Thoracic aorta (tissue), 2 donors: ENCODE results near the gene TCP10L. TPM values are rescaled to one million over a fixed set of nuclear protein-coding genes. Genes with fewer than 3 reads are reported as not detected.
"Not testable (repeated sequence)": the region's sequence is repeated elsewhere in the genome, so short reads cannot be mapped to it uniquely, and the experiment has no call there.

Source experiments
- ATAC-seq: fragments of 150-250 bp; one replicate; pipeline ENCODE4 v1.8.0; 2017; ENCODE audit warnings: low read depth; ENCODE audit not compliant: insufficient number of reproducible peaks, low FRiP score
- DNase-seq: peaks from one replicate; pipeline ENCODE4 v3.0.0-alpha.2; 2020; ENCODE audit warnings: low spot score
- H3K27ac ChIP-seq, 2 donors: fragments of 200-600 bp; sonication (generic); 1 replicate in 1 of 2; 2 replicates in 1 of 2; pipeline ENCODE4 v1.5.1; 2016; ENCODE audit warnings: mild to moderate bottlenecking in 2 of 2, moderate library complexity in 2 of 2
- H3K27me3 ChIP-seq: fragments of 200-600 bp; sonication (generic); replicated peaks from 2 replicates; pipeline ENCODE4 v1.6.0; 2016; ENCODE audit warnings: mild to moderate bottlenecking; ENCODE audit not compliant: insufficient read depth
- H3K36me3 ChIP-seq: fragments of 200-600 bp; sonication (generic); one replicate; pipeline ENCODE4 v1.5.1; 2016
- H3K4me1 ChIP-seq, 2 donors: fragments of 200-600 bp; sonication (generic); 1 replicate in 1 of 2; 2 replicates in 1 of 2; pipeline versions ENCODE4 v1.5.1 to v1.6.0; 2016; ENCODE audit warnings: low read depth in 2 of 2, mild to moderate bottlenecking in 1 of 2; ENCODE audit not compliant: control insufficient read depth in 1 of 2
- H3K4me3 ChIP-seq: fragments of 200-600 bp; sonication (generic); 2 replicates; pipeline ENCODE4 v1.5.1; 2016; ENCODE audit warnings: mild to moderate bottlenecking
- H3K9me3 ChIP-seq: fragments of 200-600 bp; sonication (generic); 2 replicates; pipeline ENCODE4 v1.5.1; 2016
- total RNA-seq, 2 donors: library from RNA; depleted of rRNA; stranded (reverse); fragments of >200 nt; gene quantifications; one replicate each; pipeline versions ENCODE4 v1.1.0 to v1.2.3, GENCODE V29; 2016
- TF ChIP-seq, protein P1 (sequence below): fragments of 200-600 bp; sonication (generic); IDR thresholded peaks from one replicate; pipeline ENCODE4 v1.5.1; 2019; ENCODE audit warnings: antibody characterized with exemption

The TCP10L gene
- total RNA-seq, 2 donors from 2014 or later = 2.8 TPM; not detected in 1

GRCh38 chr21:32612075-32612998 lies 27.0 kb upstream of the TCP10L start, which contains the start of gene CFAP298:
Gene CFAP298, minus strand, starts transcription at chr21:32612377. Its CDS starts 134 bp downstream, at chr21:32612243.
- peaks cover 10% of the 10 kb centered on the region for H3K36me3 ChIP-seq
- peaks cover 7 to 15% of the 10 kb centered on the region in 2 donors for H3K4me1 ChIP-seq
- DNase-seq = peak; percentile 62
- H3K9me3 ChIP-seq = no peaks in the 10 kb centered on the region
- peak within 1 kb of the TSS; percentile 77 to 85 for H3K27ac ChIP-seq
- no peaks in the 10 kb centered on the region for H3K27me3 ChIP-seq
- peak; percentile 88 for ATAC-seq
- TF ChIP-seq, protein P1, sequence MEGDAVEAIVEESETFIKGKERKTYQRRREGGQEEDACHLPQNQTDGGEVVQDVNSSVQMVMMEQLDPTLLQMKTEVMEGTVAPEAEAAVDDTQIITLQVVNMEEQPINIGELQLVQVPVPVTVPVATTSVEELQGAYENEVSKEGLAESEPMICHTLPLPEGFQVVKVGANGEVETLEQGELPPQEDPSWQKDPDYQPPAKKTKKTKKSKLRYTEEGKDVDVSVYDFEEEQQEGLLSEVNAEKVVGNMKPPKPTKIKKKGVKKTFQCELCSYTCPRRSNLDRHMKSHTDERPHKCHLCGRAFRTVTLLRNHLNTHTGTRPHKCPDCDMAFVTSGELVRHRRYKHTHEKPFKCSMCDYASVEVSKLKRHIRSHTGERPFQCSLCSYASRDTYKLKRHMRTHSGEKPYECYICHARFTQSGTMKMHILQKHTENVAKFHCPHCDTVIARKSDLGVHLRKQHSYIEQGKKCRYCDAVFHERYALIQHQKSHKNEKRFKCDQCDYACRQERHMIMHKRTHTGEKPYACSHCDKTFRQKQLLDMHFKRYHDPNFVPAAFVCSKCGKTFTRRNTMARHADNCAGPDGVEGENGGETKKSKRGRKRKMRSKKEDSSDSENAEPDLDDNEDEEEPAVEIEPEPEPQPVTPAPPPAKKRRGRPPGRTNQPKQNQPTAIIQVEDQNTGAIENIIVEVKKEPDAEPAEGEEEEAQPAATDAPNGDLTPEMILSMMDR = no peak
- H3K4me3 ChIP-seq = peak within 1 kb of the TSS; percentile 77

DNA sequence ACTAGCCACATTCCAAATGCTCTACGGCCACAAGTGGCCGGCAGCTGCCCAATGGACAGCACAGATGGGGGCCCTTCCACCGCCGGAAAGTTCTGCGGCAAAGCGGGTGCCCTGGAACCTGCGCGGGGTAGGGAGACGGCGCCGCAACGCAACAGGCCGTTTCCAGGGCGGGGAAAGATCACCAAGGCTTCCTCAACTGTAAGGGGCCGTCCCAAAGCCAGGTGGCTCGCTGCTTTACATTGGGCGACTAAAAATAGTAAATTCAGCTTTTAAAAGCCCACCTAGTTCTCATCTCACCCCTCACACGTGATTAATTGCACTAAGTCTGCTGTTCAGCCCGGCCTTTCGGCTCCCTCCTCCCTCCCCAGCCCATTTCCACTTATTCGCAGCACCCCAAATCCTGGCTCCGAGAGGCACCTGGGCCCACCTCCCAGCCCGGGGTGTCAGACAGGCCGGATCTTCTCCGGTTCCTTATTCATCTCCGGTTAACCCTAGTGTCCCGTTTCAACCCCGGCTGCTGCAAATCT lies 26.2 kb upstream of the TCP10L start:
- Histone ChIP-seq H3K4me3 (peak overlapping the region; percentile 77), H3K4me1 (peaks cover 7 to 15% of the 10 kb centered on the region in 2 donors), H3K27ac (peak overlapping the region; percentile 77 to 85), H3K9me3 (no peaks in the 10 kb centered on the region), H3K36me3 (peaks cover 16% of the 10 kb centered on the region), H3K27me3 (no peaks in the 10 kb centered on the region)
- no peak for DNase-seq
- TF ChIP-seq, protein P1 = no peak
- ATAC-seq = no peak

GRCh38 chr21:32610940-32611339 lies 25.6 kb upstream of the TCP10L start:
- Histone ChIP-seq H3K4me1 (peaks cover 7 to 15% of the 10 kb centered on the region in 2 donors), H3K4me3 (peak overlapping the region; percentile 77), H3K36me3 (peaks cover 21% of the 10 kb centered on the region)
- H3K27ac ChIP-seq, DNase-seq, H3K9me3 ChIP-seq, H3K27me3 ChIP-seq, ATAC-seq: not testable (repeated sequence)

DNA sequence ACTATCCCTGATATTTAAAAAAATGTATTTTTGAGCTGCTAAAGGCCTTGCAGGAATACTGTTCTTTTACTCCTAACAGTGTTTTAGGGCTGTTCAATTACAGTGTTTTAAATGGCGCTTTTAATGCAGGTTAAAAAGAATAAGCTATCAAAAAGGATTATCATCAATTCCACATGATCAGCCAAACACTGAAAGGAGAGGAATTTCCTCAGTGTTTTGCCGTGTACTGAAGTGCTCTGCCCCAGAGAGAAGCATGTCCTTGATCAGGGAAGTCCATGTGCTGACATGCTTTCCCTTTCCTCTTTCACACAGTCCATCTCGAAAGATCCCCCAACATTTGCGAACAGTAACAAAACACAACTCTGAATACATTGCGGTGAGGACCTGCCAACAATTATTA lies 23.5 kb upstream of the TCP10L start:
- Histone ChIP-seq H3K36me3 (peaks cover 39% of the 10 kb centered on the region), H3K4me3 (no peak overlapping the region), H3K9me3 (no peaks in the 10 kb centered on the region), H3K27me3 (no peaks in the 10 kb centered on the region), H3K4me1 (peaks cover 7 to 15% of the 10 kb centered on the region in 2 donors), H3K27ac (no peak overlapping the region)
- TF ChIP-seq, protein P1 = no peak
- DNase-seq (no peak), ATAC-seq (no peak)

DNA sequence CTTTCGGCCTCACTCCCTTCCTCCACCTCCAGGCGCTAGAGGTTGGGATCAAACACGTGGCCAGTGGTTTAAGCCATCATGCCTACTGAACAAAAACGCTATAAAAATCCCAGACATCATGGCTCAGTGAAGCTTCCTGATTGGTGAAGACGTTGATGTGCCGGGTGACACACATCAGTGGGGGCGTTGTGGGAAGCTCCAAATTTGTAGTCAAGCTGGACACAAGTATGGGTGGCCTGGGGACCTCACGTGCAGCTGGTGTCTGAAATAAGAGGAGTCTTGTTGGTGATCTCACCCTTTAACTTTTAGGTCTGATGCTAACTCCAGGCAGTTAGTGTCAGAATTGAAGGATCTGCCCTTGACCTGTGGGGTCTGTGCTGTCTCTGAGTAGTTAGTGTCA lies 20.1 kb upstream of the TCP10L start:
- no peaks in the 10 kb centered on the region for H3K27me3 ChIP-seq
- no peak overlapping the region for H3K27ac ChIP-seq
- DNase-seq (no peak), ATAC-seq (no peak)
- peaks cover 59% of the 10 kb centered on the region for H3K36me3 ChIP-seq
- no peak overlapping the region for H3K4me3 ChIP-seq
- TF ChIP-seq, protein P1 = no peak
- H3K4me1 ChIP-seq = peaks cover 1 to 7% of the 10 kb centered on the region in 2 donors
- no peaks in the 10 kb centered on the region for H3K9me3 ChIP-seq
